Lower leg skin (tissue), 4 donors: ENCODE data around the gene FZD4. TPM values are rescaled to one million over a fixed set of nuclear protein-coding genes. Genes with fewer than 3 reads are reported as not detected.

ENCODE experiments used
- DNase-seq, 2 donors: peaks; one replicate each; pipeline ENCODE4 v3.0.0-alpha.2; 2019; ENCODE audit warnings: low spot score in 2 of 2
- H3K4me3 ChIP-seq: fragments of 200-600 bp; sonication (generic); 2 replicates; pipeline ENCODE4 v1.5.1; 2017; ENCODE audit warnings: mild to moderate bottlenecking, low read depth; ENCODE audit not compliant: poor library complexity, severe bottlenecking
- CTCF ChIP-seq, 3 donors: fragments of 450-650 bp; IDR thresholded peaks; one replicate each; pipeline ENCODE4 v1.5.1; 2016; ENCODE audit warnings: antibody characterized with exemption in 3 of 3, mild to moderate bottlenecking in 3 of 3, moderate library complexity in 2 of 3
- POLR2A ChIP-seq, 2 donors: fragments of 450-650 bp; IDR thresholded peaks; one replicate each; pipeline ENCODE4 v1.6.1; 2016 to 2017; ENCODE audit warnings: antibody characterized with exemption in 2 of 2, mild to moderate bottlenecking in 1 of 2, moderate library complexity in 1 of 2
- WGBS, 2 donors: methylation state at CpG; one replicate each; pipeline ENCODE4 v1.1.5; 2018; 5-methylcytosine and 5-hydroxymethylcytosine counted together
- intact Hi-C: fragments of 100-400 bp; cut with DNase I; formaldehyde crosslinking; loops from one replicate; pipeline ENCODE4 v1.15.0; 2023; ENCODE audit warnings: low total_unique reads
- total RNA-seq, 4 donors: library from RNA; depleted of rRNA; stranded (reverse); fragments of >200 nt; gene quantifications; one replicate each; pipeline ENCODE4 v1.1.0, GENCODE V29; 2016

Gene FZD4
- total RNA-seq, 4 donors from 2014 or later = 10.6 to 15.8 (median 12.9) TPM

GRCh38 chr11:86923999-86924766 is 31.0 kb downstream of the FZD4 start:
- no peak for DNase-seq
- WGBS, 2 donors = 84 to 86% methylated on average over 6 of the region's 6 CpGs
- no peak for TF ChIP-seq POLR2A (IDR thresholded peaks at IDR 0.05)
- TF ChIP-seq CTCF (IDR thresholded peaks at IDR 0.05) = no peak
- intact Hi-C loops = no loop called here
- no peak overlapping the region for H3K4me3 ChIP-seq

GRCh38 chr11:86922225-86922624 is 33.0 kb downstream of the FZD4 start:
- intact Hi-C loops = no loop called here
- 100% methylated on average over 1 of the region's 1 CpG for WGBS, 2 donors
- H3K4me3 ChIP-seq = no peak overlapping the region
- TF ChIP-seq CTCF (IDR thresholded peaks at IDR 0.05) = no peak
- no peak for TF ChIP-seq POLR2A (IDR thresholded peaks at IDR 0.05)
- DNase-seq = no peak

- no peak for DNase-seq
- 58 to 60% methylated on average over 7 of the region's 7 CpGs for WGBS, 2 donors
- H3K4me3 ChIP-seq = no peak overlapping the region
- intact Hi-C loops = no loop called here
- TF ChIP-seq POLR2A (IDR thresholded peaks at IDR 0.05) = no peak
- peak in 1 of 3 donors; percentile 31 for TF ChIP-seq CTCF (IDR thresholded peaks at IDR 0.05)
Measured at GRCh38 chr11:86919557-86920210, 35.5 kb downstream of the FZD4 start.

- no peak for DNase-seq
- no peak for TF ChIP-seq POLR2A (IDR thresholded peaks at IDR 0.05)
- no peak for TF ChIP-seq CTCF (IDR thresholded peaks at IDR 0.05)
- intact Hi-C loops = no loop called here
- WGBS, 2 donors = 83 to 86% methylated on average over 7 of the region's 7 CpGs
- no peak overlapping the region for H3K4me3 ChIP-seq
Measured at GRCh38 chr11:86918973-86919372, 36.2 kb downstream of the FZD4 start.

- no peak overlapping the region for H3K4me3 ChIP-seq
- 87 to 88% methylated on average over 2 of the region's 2 CpGs for WGBS, 2 donors
- no peak for TF ChIP-seq POLR2A (IDR thresholded peaks at IDR 0.05)
- intact Hi-C loops = no loop called here
- no peak for DNase-seq
Measured at GRCh38 chr11:86918496-86918895, 36.7 kb downstream of the FZD4 start.

- H3K4me3 ChIP-seq = no peak overlapping the region
- TF ChIP-seq CTCF (IDR thresholded peaks at IDR 0.05) = no peak
- no peak for TF ChIP-seq POLR2A (IDR thresholded peaks at IDR 0.05)
- WGBS, 2 donors = 58 to 59% methylated on average over 2 of the region's 2 CpGs
- DNase-seq = no peak
- intact Hi-C loops = no loop called here
Measured at GRCh38 chr11:86917589-86917988, 37.6 kb downstream of the FZD4 start.
